Right lobe of liver (tissue), 4 donors: ENCODE data around the gene NUDT12.

Experiments used
- POLR2A ChIP-seq: fragments of 450-650 bp; IDR thresholded peaks from one replicate; pipeline ENCODE4 v1.6.1; 2017; ENCODE audit warnings: antibody characterized with exemption, mild to moderate bottlenecking
- TF ChIP-seq, protein P1 (sequence below), 4 donors: fragments of 200-600 bp in 3 of 4; fragments of 450-650 bp in 1 of 4; IDR thresholded peaks; one replicate each; pipeline versions ENCODE4 v1.5.1 to v1.8.0; 2016 to 2022; ENCODE audit warnings: antibody characterized with exemption in 4 of 4, mild to moderate bottlenecking in 2 of 4
- donor health status: DM: no; HTN: no; CAD: no.
- donor health status: DM: no; HTN: no; CAD: no.
- donor health status: DM: no; HTN: yes; CAD: no.

- TF ChIP-seq, protein P1, sequence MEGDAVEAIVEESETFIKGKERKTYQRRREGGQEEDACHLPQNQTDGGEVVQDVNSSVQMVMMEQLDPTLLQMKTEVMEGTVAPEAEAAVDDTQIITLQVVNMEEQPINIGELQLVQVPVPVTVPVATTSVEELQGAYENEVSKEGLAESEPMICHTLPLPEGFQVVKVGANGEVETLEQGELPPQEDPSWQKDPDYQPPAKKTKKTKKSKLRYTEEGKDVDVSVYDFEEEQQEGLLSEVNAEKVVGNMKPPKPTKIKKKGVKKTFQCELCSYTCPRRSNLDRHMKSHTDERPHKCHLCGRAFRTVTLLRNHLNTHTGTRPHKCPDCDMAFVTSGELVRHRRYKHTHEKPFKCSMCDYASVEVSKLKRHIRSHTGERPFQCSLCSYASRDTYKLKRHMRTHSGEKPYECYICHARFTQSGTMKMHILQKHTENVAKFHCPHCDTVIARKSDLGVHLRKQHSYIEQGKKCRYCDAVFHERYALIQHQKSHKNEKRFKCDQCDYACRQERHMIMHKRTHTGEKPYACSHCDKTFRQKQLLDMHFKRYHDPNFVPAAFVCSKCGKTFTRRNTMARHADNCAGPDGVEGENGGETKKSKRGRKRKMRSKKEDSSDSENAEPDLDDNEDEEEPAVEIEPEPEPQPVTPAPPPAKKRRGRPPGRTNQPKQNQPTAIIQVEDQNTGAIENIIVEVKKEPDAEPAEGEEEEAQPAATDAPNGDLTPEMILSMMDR (IDR thresholded peaks at IDR 0.05): no peak
- no peak for TF ChIP-seq POLR2A
Measured at GRCh38 chr5:103546858-103547257, 15.7 kb downstream of the NUDT12 start.
